SK-N-MC (cell line): ENCODE data around the gene MEIS3.

Experiments
- EZH2 ChIP-seq: fragments of 200-600 bp; sonication (generic); IDR thresholded peaks from one replicate; pipeline ENCODE4 v1.6.1; 2017; ENCODE audit warnings: antibody characterized with exemption
- FOXP2 ChIP-seq: optimal IDR thresholded peaks from 2 replicates; pipeline ENCODE3; 2011; ENCODE audit warnings: mild to moderate bottlenecking, moderate library complexity; ENCODE audit not compliant: insufficient read depth; ENCODE audit errors: extremely low read length, control extremely low read depth
- POLR2AphosphoS5 ChIP-seq: IDR thresholded peaks from 2 replicates; pipeline ENCODE4 v1.6.1; 2012; ENCODE audit warnings: mild to moderate bottlenecking, low read depth, low read length, borderline replicate concordance

DNA sequence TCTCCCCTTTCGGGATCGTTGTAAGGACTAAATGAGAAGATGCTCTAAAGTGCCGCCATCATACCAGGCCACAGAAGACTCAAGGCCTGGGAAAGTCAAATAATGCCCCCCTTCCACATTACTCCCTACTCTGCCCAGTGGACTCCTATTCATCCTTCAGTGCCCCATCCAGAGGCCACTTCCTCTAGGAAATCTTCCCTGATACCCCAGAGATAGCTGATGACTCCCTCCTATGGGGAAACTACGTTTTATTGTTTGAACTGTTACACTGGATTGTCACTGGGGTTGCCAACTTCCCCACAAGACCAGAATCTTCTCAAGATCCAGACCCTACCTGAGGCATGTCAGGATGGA is 14.2 kb downstream of the MEIS3 start:
- TF ChIP-seq POLR2AphosphoS5: no peak
- TF ChIP-seq EZH2: no peak
- TF ChIP-seq FOXP2: no peak
